ENCODE measurements around the gene CNMD. TPM values are rescaled to one million over a fixed set of nuclear protein-coding genes. Genes with fewer than 3 reads are reported as not detected.

CNMD gene
- total and polyA plus RNA-seq, 2 of the 4 experiments (the other 2 are of a cell fraction): not detected

- Histone ChIP-seq H3K18ac (ENCODE audit: low read depth, low read length) (no peak overlapping the region), H3K14ac (replicated peaks; ENCODE audit: low read depth, low read length) (no peak overlapping the region), H3K56ac (ENCODE audit: extremely low read depth, insufficient read depth, low read length) (no peak overlapping the region), H2AFZ (replicated peaks; ENCODE audit: low read length, poor library complexity) (no peak overlapping the region), H3K4me3 (ENCODE audit: insufficient read depth, low read depth, low read length) (no peak overlapping the region), H2BK120ac (ENCODE audit: low read depth, low read length) (no peak overlapping the region), H2BK15ac (ENCODE audit: low read depth, low read length) (no peak overlapping the region), H4K5ac (ENCODE audit: low read depth, low read length) (no peak overlapping the region), H2AK9ac (replicated peaks; ENCODE audit: low read depth, low read length, poor library complexity) (no peak overlapping the region), H3K9ac (ENCODE audit: low read depth, low read length) (no peak overlapping the region), H2BK5ac (ENCODE audit: low read depth, low read length, poor library complexity, severe bottlenecking) (no peak overlapping the region), H4K8ac (ENCODE audit: low read depth in 2 of 2, low read length in 2 of 2) (no peak overlapping the region), H3K23ac (ENCODE audit: low read depth, low read length) (no peak overlapping the region), H3K79me1 (ENCODE audit: low read depth in 1 of 2, low read length in 2 of 2) (no peaks in the 10 kb centered on the region), H3K36me3 (ENCODE audit: control insufficient read depth, insufficient read depth, low read length) (no peaks in the 10 kb centered on the region), H4K20me1 (ENCODE audit: insufficient read depth, low read length) (no peaks in the 10 kb centered on the region), H4K91ac (ENCODE audit: insufficient read depth, low read depth, low read length) (no peak overlapping the region), H3K27me3 (ENCODE audit: control insufficient read depth, insufficient read depth, low read length) (peaks cover 1% of the 10 kb centered on the region; the same call in 1 of the 2 replicates), H3K4me1 (ENCODE audit: control insufficient read depth, insufficient read depth, low read length) (no peaks in the 10 kb centered on the region), H2AK5ac (ENCODE audit: low read depth, low read length) (no peak overlapping the region), H3K9me1 (ENCODE audit: insufficient read depth, low read length) (no peaks in the 10 kb centered on the region), H3K4me2 (ENCODE audit: low read depth, low read length) (no peak overlapping the region), H2BK20ac (ENCODE audit: low read depth, low read length) (no peak overlapping the region), H3K9me3 (ENCODE audit: control insufficient read depth, insufficient read depth, low read length) (no peaks in the 10 kb centered on the region), H3K4ac (ENCODE audit: low read depth, low read length) (no peak overlapping the region), H3K27ac (ENCODE audit: insufficient read depth, low read length) (no peak overlapping the region)
- ChIA-PET CTCF (no interaction called here), POLR2A (ENCODE audit: unreplicated experiment) (no interaction called here)
- BruUV-seq (replicated peaks): no TSS peak
- DNase-seq (no peak), ATAC-seq (ENCODE audit: low read depth) (no peak)
- WGBS, 2 experiments (ENCODE audit: extremely low coverage in 2 of 2, insufficient read length in 1 of 2): 0% methylated on average over 1 of the region's 5 CpGs; no CpG with 5 or more reads in 1 of the 2 experiments
- intact Hi-C loops (cut with micrococcal nuclease): no loop called here
- TF ChIP-seq CHD1 (IDR thresholded peaks at IDR 0.05; ENCODE audit: low read depth, low read length) (no peak), RCOR1 (IDR thresholded peaks at IDR 0.05; ENCODE audit: insufficient replicate concordance, low read length) (no peak), MXI1 (IDR thresholded peaks at IDR 0.05; ENCODE audit: borderline replicate concordance, low read depth, low read length) (no peak), POLR2A (IDR thresholded peaks at IDR 0.05; ENCODE audit: low read depth, low read length) (no peak), CEBPB (IDR thresholded peaks at IDR 0.05; ENCODE audit: low read depth, low read length) (no peak), NFE2L2 (IDR thresholded peaks at IDR 0.05; ENCODE audit: low read depth, low read length) (no peak), USF2 (IDR thresholded peaks at IDR 0.05; ENCODE audit: low read depth, low read length) (no peak)
- dilution Hi-C loops (cut with HindIII; ENCODE audit: low sequenced_read_pairs, unreplicated experiment): no loop called here
- in situ Hi-C loops (cut with MboI; ENCODE audit: low sequenced_read_pairs): no loop called here
Observed at GRCh38 chr13:52749419-52749818, 9.8 kb upstream of the CNMD start.
